HepG2 (cell line): ENCODE measurements around the gene SLIT3. TPM values are rescaled to one million over a fixed set of nuclear protein-coding genes. Genes with fewer than 3 reads are reported as not detected.

Experiments
- ATAC-seq: fragments of 200-7000 bp; cut with Tn5 transposase; 3 replicates; pipeline ENCODE4 v1.9.1; 2020; ENCODE audit warnings: mild to moderate bottlenecking, moderate library complexity
- BruUV-seq: library from RNA; stranded (reverse); fragments of 400-500 nt; replicated peaks from 2 replicates; lab custom pipeline; 2021; lab: Mats Ljungman, UMichigan
- CTCF ChIA-PET: fragments of 300-600 bp; formaldehyde crosslinking; extraction: SDS; loops from one replicate; lab custom pipeline; 2021; ENCODE audit warnings: low total read pairs, inconsistent platforms, low intra/inter-chr PET ratio; lab: Yijun Ruan, JAX
- POLR2A ChIA-PET: fragments of 350-600 bp; sonication (Branson Sonifier 250); formaldehyde crosslinking; loops from one replicate; lab custom pipeline; 2020; ENCODE audit warnings: antibody characterized with exemption, inconsistent platforms; lab: Yijun Ruan, JAX
- DNase-seq: peaks from one replicate; pipeline ENCODE4 v3.0.0-alpha.2; 2015; ENCODE audit warnings: low spot score
- FAIRE-seq: peaks from 3 replicates; lab custom pipeline; 2011; peaks lifted over from hg19 to GRCh38; lab: Jason Lieb, UNC
- H2AFZ ChIP-seq: one replicate; pipeline ENCODE4 v1.6.1; 2011; ENCODE audit warnings: low read length, inconsistent platforms
- H3K27ac ChIP-seq: fragments of 300-600 bp; 3 replicates; pipeline ENCODE4 v1.8.0; 2011; ENCODE audit warnings: mixed run types, mild to moderate bottlenecking, mixed read lengths, low read length, inconsistent platforms; ENCODE audit not compliant: insufficient read depth; ENCODE audit errors: extremely low read length
- H3K27me3 ChIP-seq, 2 experiments: fragments of 200-600 bp in 1 of 2; 2 replicates in 1 of 2; 3 replicates in 1 of 2; pipeline versions ENCODE4 v1.6.0 to v1.8.0; 2011; ENCODE audit warnings: low read length in 2 of 2, mild to moderate bottlenecking in 2 of 2, moderate library complexity in 2 of 2, inconsistent platforms in 1 of 2; ENCODE audit not compliant: insufficient read depth in 2 of 2, control insufficient read depth in 1 of 2
- H3K36me3 ChIP-seq, 2 experiments: fragments of 200-600 bp in 1 of 2; replicated peaks in 1 of 2; 2 replicates in 1 of 2; 3 replicates in 1 of 2; pipeline versions ENCODE4 v1.5.1 to v1.8.0; 2011; ENCODE audit warnings: low read length in 2 of 2, inconsistent platforms in 1 of 2; ENCODE audit not compliant: insufficient read depth in 2 of 2, control insufficient read depth in 1 of 2
- H3K4me1 ChIP-seq: 2 replicates; pipeline ENCODE4 v1.5.1; 2012; ENCODE audit warnings: low read length, inconsistent platforms; ENCODE audit not compliant: insufficient read depth
- H3K4me2 ChIP-seq: 2 replicates; pipeline ENCODE4 v1.6.0; 2011; ENCODE audit warnings: low read depth, low read length, inconsistent platforms
- H3K4me3 ChIP-seq, 3 experiments: fragments of 200-600 bp in 1 of 3; sonication (generic), shearing (Covaris generic) in 1 of 3; replicated peaks in 1 of 3; 2 replicates each; pipeline ENCODE4 v1.5.1; 2011 to 2016; ENCODE audit warnings: low read length in 3 of 3, inconsistent platforms in 2 of 3, low read depth in 2 of 3, mild to moderate bottlenecking in 2 of 3, control low read depth in 1 of 3, mixed read lengths in 1 of 3; ENCODE audit not compliant: insufficient read depth in 1 of 3
- H3K79me2 ChIP-seq: one replicate; pipeline ENCODE4 v1.6.1; 2011; ENCODE audit warnings: low read length, inconsistent platforms; ENCODE audit not compliant: insufficient read depth
- H3K9ac ChIP-seq: 2 replicates; pipeline ENCODE4 v1.6.0; 2011; ENCODE audit warnings: mild to moderate bottlenecking, low read depth, low read length, inconsistent platforms; ENCODE audit not compliant: insufficient read depth
- H3K9me3 ChIP-seq: 2 replicates; pipeline ENCODE4 v1.5.1; 2012; ENCODE audit warnings: mild to moderate bottlenecking, low read length
- H4K20me1 ChIP-seq: 2 replicates; pipeline ENCODE4 v1.6.0; 2011; ENCODE audit warnings: inconsistent platforms, mild to moderate bottlenecking, low read length, moderate library complexity; ENCODE audit not compliant: insufficient read depth
- AHR ChIP-seq: IDR thresholded peaks from 2 replicates; pipeline ENCODE4 v1.6.1; 2018; ENCODE audit warnings: missing genetic modification reagents, missing compliant biosample characterization
- ARNT2 ChIP-seq: sonication (generic); formaldehyde crosslinking; IDR thresholded peaks from 2 replicates; pipeline ENCODE4 v1.8.0; 2022; ENCODE audit warnings: mild to moderate bottlenecking, low read depth, missing genetic modification reagents, moderate library complexity
- ARNTL ChIP-seq: sonication (generic); formaldehyde crosslinking; IDR thresholded peaks from 2 replicates; pipeline ENCODE4 v1.4.0; 2020; ENCODE audit warnings: mild to moderate bottlenecking, missing genetic modification reagents
- ATF5 ChIP-seq: sonication (generic); formaldehyde crosslinking; IDR thresholded peaks from 2 replicates; pipeline ENCODE4 v1.4.0; 2020; ENCODE audit warnings: mild to moderate bottlenecking, low read depth, missing genetic modification reagents
- CREM ChIP-seq, 2 experiments: sonication (generic) in 1 of 2; formaldehyde crosslinking in 1 of 2; IDR thresholded peaks; 2 replicates each; pipeline versions ENCODE4 v1.4.0 to v1.6.1; 2016 to 2020; ENCODE audit warnings: antibody characterized with exemption in 1 of 2, mild to moderate bottlenecking in 1 of 2, missing genetic modification reagents in 1 of 2
- FIP1L1 ChIP-seq: fragments of 200-400 bp; formaldehyde crosslinking; IDR thresholded peaks from 2 replicates; pipeline ENCODE4 v1.6.1; 2018; ENCODE audit warnings: low read depth, mild to moderate bottlenecking, low read length, moderate library complexity, borderline replicate concordance; ENCODE audit not compliant: insufficient read depth
- FOXM1 ChIP-seq: sonication (generic); formaldehyde crosslinking; IDR thresholded peaks from 2 replicates; pipeline ENCODE4 v1.5.0; 2020; ENCODE audit warnings: missing genetic modification reagents
- MAZ ChIP-seq, 2 experiments: sonication (generic) in 1 of 2; formaldehyde crosslinking in 1 of 2; IDR thresholded peaks; 2 replicates each; pipeline versions ENCODE4 v1.5.0 to v1.6.1; 2012 to 2020; ENCODE audit warnings: low read depth in 2 of 2, mild to moderate bottlenecking in 2 of 2, borderline replicate concordance in 1 of 2, improper control_type of control experiment in 1 of 2, low read length in 1 of 2, missing genetic modification reagents in 1 of 2, moderate library complexity in 1 of 2
- MED8 ChIP-seq: sonication (generic); formaldehyde crosslinking; IDR thresholded peaks from 2 replicates; pipeline ENCODE4 v1.8.1; 2023; ENCODE audit warnings: mild to moderate bottlenecking, missing genetic modification reagents; ENCODE audit not compliant: insufficient replicate concordance
- MYNN ChIP-seq: sonication (generic); formaldehyde crosslinking; IDR thresholded peaks from 2 replicates; pipeline ENCODE4 v1.4.0; 2020; ENCODE audit warnings: mild to moderate bottlenecking, low read depth, missing genetic modification reagents
- PHF5A ChIP-seq: IDR thresholded peaks from one replicate; pipeline ENCODE4 v1.6.1; 2018; ENCODE audit warnings: low read depth, missing genetic modification reagents; ENCODE audit not compliant: unreplicated experiment
- PITX1 ChIP-seq: sonication (generic); formaldehyde crosslinking; IDR thresholded peaks from 2 replicates; pipeline ENCODE4 v1.5.1; 2020; ENCODE audit warnings: mild to moderate bottlenecking, missing genetic modification reagents
- PLRG1 ChIP-seq: fragments of 450-650 bp; conservative IDR thresholded peaks from 2 replicates; pipeline ENCODE4 v1.6.1; 2016
- REXO4 ChIP-seq: sonication (generic); formaldehyde crosslinking; IDR thresholded peaks from 2 replicates; pipeline ENCODE4 v1.8.0; 2022; ENCODE audit warnings: missing genetic modification reagents, mild to moderate bottlenecking, borderline replicate concordance
- U2AF1 ChIP-seq: fragments of 200-400 bp; formaldehyde crosslinking; optimal IDR thresholded peaks from 2 replicates; pipeline ENCODE3; 2017; ENCODE audit warnings: mild to moderate bottlenecking, low read depth, low read length
- ZNF468 ChIP-seq: sonication (generic); formaldehyde crosslinking; IDR thresholded peaks from 2 replicates; pipeline ENCODE4 v1.8.0; 2022; ENCODE audit warnings: mild to moderate bottlenecking, moderate library complexity, missing genetic modification reagents
- WGBS: methylation state at CpG from one replicate; pipeline ENCODE4 v1.1.6; 2017; ENCODE audit warnings: low lambda C conversion rate; 5-methylcytosine and 5-hydroxymethylcytosine counted together
- in situ Hi-C: cut with HindIII; loops from 2 replicates; pipeline ENCODE4 v1.10.0; 2017; ENCODE audit warnings: low pct_unique_long_range_greater_than_20kb; ENCODE audit not compliant: extremely low pct_ligation_motif_present
- intact Hi-C: fragments of 100-400 bp; cut with micrococcal nuclease; formaldehyde crosslinking; loops from one replicate; pipeline ENCODE4 v1.10.0; 2022; ENCODE audit not compliant: unreplicated experiment
- polyA plus RNA-seq, 8 experiments: library from polyadenylated mRNA; depleted of rRNA in 3 of 8; stranded (reverse) in 7 of 8; unstranded in 1 of 8; fragments of >200 nt; fragmentation: Illumina TruSeq in 4 of 8; extraction: Trizol in 4 of 8; gene quantifications; 2 replicates each; pipeline versions ENCODE4 v1.2.1 to v1.2.3, GENCODE V29; 2011 to 2016; ENCODE audit warnings: low read depth in 4 of 8, missing spikeins in 1 of 8, mixed read lengths in 1 of 8; ENCODE audit not compliant: insufficient read depth in 1 of 8
- total RNA-seq, 5 experiments: library from RNA; depleted of rRNA; stranded (reverse); fragments of >200 nt; fragmentation: Illumina TruSeq; extraction: Trizol; gene quantifications; 2 replicates each; pipeline ENCODE4 v1.2.3, GENCODE V29; 2016; ENCODE audit warnings: low read depth in 1 of 5
- TF ChIP-seq, protein P1 (sequence below): sonication (generic); formaldehyde crosslinking; IDR thresholded peaks from 2 replicates; pipeline ENCODE4 v1.4.0; 2020; ENCODE audit warnings: missing genetic modification reagents

Gene SLIT3
- total and polyA plus RNA-seq, 2 of the 13 experiments (the other 11 are each of a cell fraction or from before 2014, with no cell fraction given), result not detected

DNA sequence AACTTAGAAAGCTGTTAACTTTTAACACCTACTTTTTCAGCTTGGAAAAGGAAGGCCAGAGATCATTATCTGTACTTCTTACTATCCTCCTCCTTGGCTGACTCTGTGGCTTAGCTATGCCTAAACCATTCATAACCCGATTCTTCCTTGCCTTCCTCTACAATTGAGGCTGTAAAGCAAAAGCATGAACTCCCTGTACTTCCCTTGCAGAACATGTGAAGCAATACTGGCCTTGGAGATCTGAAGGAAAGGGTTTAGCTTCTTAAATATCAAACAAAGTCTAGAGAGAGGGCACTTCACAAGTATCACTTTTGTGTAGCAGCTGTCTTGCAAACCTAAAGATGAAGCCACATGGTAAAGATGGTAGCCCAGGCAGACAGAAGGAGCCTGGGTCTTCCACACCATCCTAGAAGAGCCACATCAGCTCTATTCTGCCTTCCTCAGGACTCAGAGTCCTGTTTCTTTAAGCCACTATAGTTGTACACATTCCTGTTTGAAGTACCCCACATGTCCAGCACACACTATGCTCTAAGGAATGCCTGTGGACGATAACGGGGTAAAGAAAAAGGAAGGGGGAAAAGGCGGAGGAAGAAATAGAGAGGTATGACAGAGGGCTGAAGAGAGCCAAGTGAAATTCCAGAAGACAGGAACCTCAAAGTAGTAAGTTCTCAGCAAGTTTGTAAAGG lies 169.2 kb downstream of the SLIT3 start (continued):
- TF ChIP-seq PHF5A (CRISPR knock-in tag), result no peak
- TF ChIP-seq ATF5 (CRISPR knock-in tag), result no peak
- no peak for TF ChIP-seq ARNTL (CRISPR knock-in tag)
- TF ChIP-seq FOXM1 (CRISPR knock-in tag), result no peak
- TF ChIP-seq, all 625 proteins: peak for 0

- Histone ChIP-seq H3K36me3 (no peaks in the 10 kb centered on the region), H4K20me1 (no peaks in the 10 kb centered on the region), H3K4me3 (no peak overlapping the region), H3K9me3 (no peaks in the 10 kb centered on the region), H3K79me2 (no peaks in the 10 kb centered on the region), H2AFZ (no peak overlapping the region), H3K4me1 (no peaks in the 10 kb centered on the region), H3K9ac (no peak overlapping the region), H3K27me3 (peaks cover 0 to 2% of the 10 kb centered on the region in 2 experiments; a peak in 1 of 5 replicates), H3K4me2 (no peak overlapping the region), H3K27ac (no peak overlapping the region)
- ATAC-seq (no peak), FAIRE-seq (no peak), DNase-seq (no peak)
- in situ Hi-C loops, result no loop called here
- BruUV-seq, result no TSS peak
- CTCF ChIA-PET, result no interaction called here
- POLR2A ChIA-PET, result no interaction called here
- 55% methylated on average over 9 of the region's 9 CpGs for WGBS
- no peak for TF ChIP-seq PITX1 (CRISPR knock-in tag)
- TF ChIP-seq MED8 (CRISPR knock-in tag), result no peak
- no peak for TF ChIP-seq U2AF1
- TF ChIP-seq ARNT2 (CRISPR knock-in tag), result no peak
- TF ChIP-seq, protein P1, sequence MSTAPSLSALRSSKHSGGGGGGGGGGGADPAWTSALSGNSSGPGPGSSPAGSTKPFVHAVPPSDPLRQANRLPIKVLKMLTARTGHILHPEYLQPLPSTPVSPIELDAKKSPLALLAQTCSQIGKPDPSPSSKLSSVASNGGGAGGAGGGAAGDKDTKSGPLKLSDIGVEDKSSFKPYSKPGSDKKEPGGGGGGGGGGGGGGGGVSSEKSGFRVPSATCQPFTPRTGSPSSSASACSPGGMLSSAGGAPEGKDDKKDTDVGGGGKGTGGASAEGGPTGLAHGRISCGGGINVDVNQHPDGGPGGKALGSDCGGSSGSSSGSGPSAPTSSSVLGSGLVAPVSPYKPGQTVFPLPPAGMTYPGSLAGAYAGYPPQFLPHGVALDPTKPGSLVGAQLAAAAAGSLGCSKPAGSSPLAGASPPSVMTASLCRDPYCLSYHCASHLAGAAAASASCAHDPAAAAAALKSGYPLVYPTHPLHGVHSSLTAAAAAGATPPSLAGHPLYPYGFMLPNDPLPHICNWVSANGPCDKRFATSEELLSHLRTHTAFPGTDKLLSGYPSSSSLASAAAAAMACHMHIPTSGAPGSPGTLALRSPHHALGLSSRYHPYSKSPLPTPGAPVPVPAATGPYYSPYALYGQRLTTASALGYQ, result no peak
- TF ChIP-seq MAZ (IDR thresholded peaks at IDR 0.05; ENCODE audit: borderline replicate concordance, low read depth, low read length), result no peak
- no peak for TF ChIP-seq MAZ (CRISPR knock-in tag; IDR thresholded peaks at IDR 0.05; ENCODE audit: low read depth)
- no peak for TF ChIP-seq MYNN (CRISPR knock-in tag)
- no peak for TF ChIP-seq AHR (CRISPR knock-in tag)
- TF ChIP-seq REXO4 (CRISPR knock-in tag), result no peak
- TF ChIP-seq CREM (IDR thresholded peaks at IDR 0.05), result no peak
- TF ChIP-seq CREM (CRISPR knock-in tag; IDR thresholded peaks at IDR 0.05), result no peak
- no peak for TF ChIP-seq FIP1L1
- TF ChIP-seq PLRG1, result no peak
- TF ChIP-seq ZNF468 (CRISPR knock-in tag), result no peak
- intact Hi-C loops, result no loop called here
These were observed 172.3 kb downstream of the SLIT3 start for GRCh38 chr5:169128679-169129078.
